RPMI7951 (cell line): Measurements from ENCODE around the gene GATAD2B. TPM values are rescaled to one million over a fixed set of nuclear protein-coding genes. Genes with fewer than 3 reads are reported as not detected.
"Not testable (repeated sequence)": the region's sequence is repeated elsewhere in the genome, so short reads cannot be mapped to it uniquely, and the experiment has no call there.

Experiments
- DNase-seq: peaks from one replicate; pipeline ENCODE4 v3.0.0-alpha.2; 2012; ENCODE audit warnings: low read depth
- total RNA-seq: library from RNA; depleted of rRNA; stranded (reverse); fragments of >200 nt; shearing (Covaris generic); gene quantifications from 2 replicates; pipeline ENCODE4 v1.2.3, GENCODE V29; 2014

The GATAD2B gene
- total RNA-seq, 1 experiment from 2014 or later: 7.3 TPM

DNA sequence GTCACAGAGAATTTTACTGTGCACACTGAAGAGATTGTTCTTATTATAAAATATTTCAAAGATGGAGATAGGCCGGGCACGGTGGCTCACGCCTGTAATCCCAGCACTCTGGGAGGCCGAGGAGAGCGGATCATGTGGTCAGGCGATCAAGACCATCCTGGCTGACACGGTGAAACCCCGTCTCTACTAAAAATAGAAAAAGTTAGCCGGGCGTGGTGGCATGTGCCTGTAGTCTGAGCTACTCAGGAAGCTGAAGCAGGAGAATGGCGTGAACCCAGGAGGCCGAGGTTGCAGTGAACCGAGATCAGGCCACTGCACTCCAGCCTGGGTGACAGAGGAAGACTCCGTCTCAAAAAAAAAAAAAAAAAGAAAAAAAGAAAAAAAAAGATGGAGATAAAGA lies 82.0 kb downstream of the GATAD2B start:
- DNase-seq: not testable (repeated sequence)

DNA sequence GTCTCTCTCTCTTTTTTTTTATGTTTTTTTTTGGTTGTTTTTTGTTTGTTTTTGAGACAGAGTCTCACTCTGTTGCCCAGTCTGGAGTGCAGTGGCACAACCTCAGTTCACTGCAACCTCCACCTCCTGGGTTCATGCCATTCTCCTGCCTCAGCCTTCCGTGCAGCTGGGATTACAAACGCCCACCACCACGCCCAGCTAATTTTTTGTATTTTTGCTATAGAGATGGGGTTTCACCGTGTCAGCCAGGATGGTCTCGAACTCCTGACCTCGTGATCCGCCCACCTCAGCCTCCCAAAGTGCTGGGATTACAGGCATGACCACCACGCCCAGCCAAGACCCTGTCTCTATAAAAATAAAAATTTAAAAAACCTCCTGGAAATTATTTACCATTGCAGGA lies 88.8 kb downstream of the GATAD2B start:
- not testable (repeated sequence) for DNase-seq

DNA sequence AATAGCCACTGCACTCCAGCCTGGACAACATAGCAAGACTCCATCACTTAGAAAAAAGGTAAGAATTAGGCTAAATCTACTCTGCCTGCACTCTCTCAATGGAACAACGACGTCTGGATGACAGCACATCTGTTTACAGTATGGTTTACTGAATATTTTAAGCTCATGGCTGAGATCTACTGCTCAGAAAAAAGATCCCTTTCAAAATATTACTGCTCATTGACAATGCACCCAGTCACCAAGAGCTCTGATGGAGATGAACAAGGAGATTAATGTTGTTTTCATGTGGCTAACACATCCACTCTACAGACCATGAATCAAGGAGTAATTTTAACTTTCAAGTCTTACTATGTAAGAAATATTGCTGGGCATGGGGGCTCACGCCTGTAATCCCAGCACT lies 89.6 kb downstream of the GATAD2B start:
- no peak for DNase-seq

DNA sequence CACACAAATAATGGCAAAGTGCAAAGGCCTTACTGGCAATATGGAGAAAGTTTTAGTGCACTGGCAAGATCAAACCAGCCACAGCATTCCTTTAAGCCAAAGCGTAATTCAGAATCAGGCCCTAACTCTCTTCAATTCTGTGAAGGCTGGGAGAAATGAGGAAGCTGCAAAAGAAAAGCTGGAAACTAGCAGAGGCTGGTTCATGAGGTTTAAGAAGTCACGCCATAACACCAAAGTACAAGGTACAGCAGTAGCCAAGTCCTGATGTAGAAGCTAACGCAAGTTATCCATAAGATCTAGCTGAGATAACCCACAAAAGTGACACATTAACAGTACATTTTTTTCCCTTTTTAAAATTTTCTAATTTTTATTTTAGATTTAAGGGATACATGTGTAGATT lies 90.5 kb downstream of the GATAD2B start:
- no peak for DNase-seq

- no peak for DNase-seq
These were observed 91.7 kb downstream of the GATAD2B start for GRCh38 chr1:153831026-153831425.

DNA sequence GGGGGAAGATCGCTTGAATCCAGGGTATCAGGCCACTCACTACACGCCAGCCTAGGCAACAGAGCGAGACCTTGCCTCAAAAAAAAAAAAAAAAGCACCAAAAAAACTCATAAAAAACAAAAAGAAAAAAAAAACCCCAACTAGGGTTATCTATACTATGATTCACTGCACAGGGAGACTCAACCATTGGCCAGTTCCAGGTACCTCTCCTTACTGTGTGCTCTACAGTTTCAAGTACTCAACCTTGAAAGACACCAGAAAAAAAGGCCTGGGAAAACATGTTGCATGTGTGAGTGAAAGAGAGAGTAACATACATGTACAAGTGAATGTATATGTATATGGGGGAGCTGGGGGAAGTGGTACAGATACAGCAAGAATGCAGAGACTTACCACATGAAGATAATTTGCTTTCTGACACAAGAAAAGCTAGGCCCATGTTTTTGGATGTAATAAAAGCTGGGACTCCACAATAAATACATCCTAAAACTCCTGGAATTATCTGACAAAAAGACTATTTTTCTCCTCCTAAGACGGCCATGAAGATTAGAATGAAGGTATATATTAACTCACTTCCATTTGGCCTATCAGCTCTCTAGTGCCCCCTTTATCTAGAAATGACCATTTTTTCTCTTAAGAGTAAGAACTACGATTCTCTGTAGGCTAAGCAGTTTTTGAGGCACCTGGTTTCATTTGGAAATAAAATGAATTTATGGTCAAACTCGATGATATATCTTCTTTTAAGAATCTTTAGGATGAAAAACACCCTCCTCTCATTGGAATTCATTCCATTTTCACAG lies 95.4 kb downstream of the GATAD2B start:
- no peak for DNase-seq

GRCh38 chr1:153818876-153819275 lies 103.9 kb downstream of the GATAD2B start:
- no peak for DNase-seq

DNA sequence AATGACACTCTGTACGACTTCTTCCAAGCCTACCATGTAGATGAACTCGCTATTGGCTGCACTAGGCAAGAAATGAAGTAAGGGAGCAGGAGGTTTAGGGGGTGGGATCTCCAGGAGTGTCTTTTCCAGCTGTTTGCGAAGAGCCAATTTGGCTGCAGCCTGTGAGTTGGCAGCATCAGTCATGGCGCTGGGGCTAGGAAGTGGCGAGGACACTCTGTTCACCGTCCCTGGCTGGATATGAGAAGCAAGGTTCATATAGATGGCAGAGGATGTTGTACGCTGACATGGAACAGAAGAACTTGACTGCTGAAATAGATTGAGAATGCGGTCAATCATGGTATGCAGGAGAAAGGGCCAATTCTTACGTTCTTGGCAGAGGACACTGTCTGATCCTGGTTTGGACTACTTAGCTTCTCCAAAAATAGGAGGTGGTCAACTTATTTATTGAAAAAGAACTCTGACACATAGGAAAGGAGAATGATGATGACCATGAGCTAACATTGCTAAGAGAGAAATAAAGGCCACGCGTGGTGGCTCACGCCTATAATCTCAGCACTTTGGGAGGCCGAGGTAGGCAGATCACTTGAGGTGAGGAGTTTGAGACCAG lies 106.4 kb downstream of the GATAD2B start:
- DNase-seq: no peak

GRCh38 chr1:153805886-153806719 lies 116.7 kb downstream of the GATAD2B start:
- no peak for DNase-seq

DNA sequence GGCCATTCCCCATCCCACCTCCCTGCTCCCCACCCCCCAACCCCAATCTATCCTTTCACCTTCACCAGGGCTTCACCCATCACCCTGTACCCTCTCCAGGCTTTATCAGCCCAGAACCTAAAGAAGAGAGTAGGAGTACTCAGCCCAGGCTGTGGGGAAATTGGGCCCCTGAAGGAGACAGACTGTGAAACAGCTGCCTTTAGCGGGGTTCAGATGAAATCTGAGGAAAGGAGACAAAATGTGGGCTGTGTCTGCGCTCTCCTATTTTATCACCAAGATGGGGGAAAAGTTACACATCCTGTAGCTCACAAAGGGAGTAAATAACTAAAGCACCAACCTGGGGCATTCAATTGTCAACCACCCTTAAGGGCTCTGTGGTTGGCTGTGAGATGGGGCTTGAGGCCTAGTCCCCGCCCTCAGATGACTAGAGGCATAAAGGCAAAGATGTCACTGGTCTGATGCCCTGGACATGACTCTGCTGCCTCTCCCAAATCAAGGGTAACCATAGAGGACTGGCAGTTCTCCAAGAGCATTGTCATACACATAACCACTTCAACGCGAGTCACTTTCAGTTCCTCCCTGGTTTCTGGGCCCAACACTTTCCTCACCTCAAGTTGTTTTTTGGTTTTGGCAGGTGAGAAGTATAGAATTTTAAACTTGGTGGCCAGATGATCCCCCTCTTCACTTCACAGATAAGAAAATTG lies 117.6 kb downstream of the GATAD2B start:
- peak; percentile 87 for DNase-seq

DNA sequence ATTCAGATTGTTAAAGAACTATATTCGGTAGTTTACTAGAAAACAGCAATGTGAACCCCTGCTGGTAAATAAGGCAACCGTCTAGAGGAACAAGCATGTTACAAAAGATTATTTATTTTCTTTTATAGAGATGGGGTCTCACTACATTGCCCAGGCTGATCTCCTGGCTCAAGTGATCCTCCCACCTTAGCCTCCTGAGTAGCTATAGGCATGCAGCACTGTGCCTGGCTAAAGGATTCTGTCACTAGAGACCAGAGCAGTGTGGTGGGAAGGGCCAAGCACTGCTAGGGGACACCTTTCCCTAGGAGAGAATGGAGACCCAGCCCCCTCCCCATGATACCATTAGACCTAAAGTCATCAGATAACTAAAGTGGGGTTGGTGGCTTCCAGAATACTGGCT lies 118.7 kb downstream of the GATAD2B start:
- no peak for DNase-seq

GRCh38 chr1:153803470-153804056 lies 119.2 kb downstream of the GATAD2B start:
- DNase-seq: no peak

- DNase-seq: no peak
These were observed 120.7 kb downstream of the GATAD2B start for GRCh38 chr1:153801786-153802697.

GRCh38 chr1:153801028-153801625 lies 121.6 kb downstream of the GATAD2B start:
- no peak for DNase-seq

GRCh38 chr1:153800516-153800915 lies 122.3 kb downstream of the GATAD2B start:
- no peak for DNase-seq

DNA sequence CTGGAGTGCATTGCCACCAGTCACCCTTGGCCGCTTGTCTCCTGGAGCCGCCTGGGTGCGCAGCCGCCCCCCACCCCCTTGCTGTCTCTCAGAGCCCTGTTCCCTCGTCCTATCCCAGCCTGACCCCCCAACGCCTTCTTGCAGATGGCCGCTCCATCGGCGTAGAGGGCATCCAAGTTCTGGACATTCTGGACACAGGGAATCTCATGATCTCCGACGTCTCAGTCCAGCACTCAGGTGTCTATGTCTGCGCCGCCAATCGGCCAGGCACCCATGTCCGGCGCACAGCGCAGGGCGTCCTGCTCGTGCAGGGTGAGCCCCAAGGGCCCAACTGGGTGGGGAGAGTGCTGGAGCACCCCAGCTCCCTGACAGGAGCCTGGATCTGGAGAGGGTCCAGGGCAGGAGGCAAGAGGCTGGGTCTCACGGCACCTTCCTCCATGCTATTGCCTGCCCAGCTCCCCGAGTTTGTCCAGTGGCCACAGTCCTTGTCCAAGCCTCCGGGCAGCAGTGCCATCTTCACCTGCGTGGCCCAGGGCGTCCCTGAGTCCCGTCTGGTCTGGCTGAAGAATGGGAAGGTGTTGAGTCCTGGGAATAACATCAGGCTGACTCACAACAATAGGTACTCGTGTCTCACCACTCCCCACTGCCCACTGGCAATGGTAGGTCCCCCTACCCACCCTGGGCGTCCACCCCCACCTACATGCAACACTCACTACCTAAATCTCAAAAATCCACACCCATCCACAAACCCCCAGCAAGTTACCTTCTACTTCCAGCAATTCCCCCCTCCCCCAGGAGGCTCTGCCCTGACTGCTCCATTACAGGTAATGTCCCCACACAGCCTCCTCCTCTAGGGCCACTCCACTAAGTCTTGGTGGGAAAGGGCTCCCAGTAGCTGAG lies 123.0 kb downstream of the GATAD2B start:
- no peak for DNase-seq

GRCh38 chr1:153799016-153799415 lies 123.8 kb downstream of the GATAD2B start:
- DNase-seq: no peak

- DNase-seq: no peak
These were observed 124.3 kb downstream of the GATAD2B start for GRCh38 chr1:153798468-153798780.
